Astrocyte (in vitro differentiated cells and primary cell): ENCODE measurements around the gene HNRNPA0. TPM values are rescaled to one million over a fixed set of nuclear protein-coding genes. Genes with fewer than 3 reads are reported as not detected.
"Not testable (repeated sequence)": the region's sequence is repeated elsewhere in the genome, so short reads cannot be mapped to it uniquely, and the experiment has no call there.

Experiments used
- DNase-seq: peaks from one replicate; pipeline ENCODE4 v3.0.0-alpha.2; 2010; ENCODE audit warnings: low read depth
- FAIRE-seq: peaks from 2 replicates; lab custom pipeline; 2011; peaks lifted over from hg19 to GRCh38; lab: Jason Lieb, UNC
- H2AFZ ChIP-seq: 2 replicates; pipeline ENCODE4 v1.6.0; 2012; ENCODE audit warnings: low read depth, low read length, inconsistent platforms
- H3K27ac ChIP-seq: 2 replicates; pipeline ENCODE4 v1.5.1; 2011; ENCODE audit warnings: low read depth, low read length, inconsistent platforms
- H3K27me3 ChIP-seq: 2 replicates; pipeline ENCODE4 v1.6.0; 2011; ENCODE audit warnings: low read length, inconsistent platforms; ENCODE audit not compliant: insufficient read depth
- H3K36me3 ChIP-seq: 2 replicates; pipeline ENCODE4 v1.5.1; 2011; ENCODE audit warnings: low read length, inconsistent platforms; ENCODE audit not compliant: insufficient read depth
- H3K4me1 ChIP-seq: 2 replicates; pipeline ENCODE4 v1.5.1; 2011; ENCODE audit warnings: low read length, inconsistent platforms; ENCODE audit not compliant: insufficient read depth
- H3K4me2 ChIP-seq: 2 replicates; pipeline ENCODE4 v1.6.0; 2012; ENCODE audit warnings: low read length, inconsistent platforms
- H3K4me3 ChIP-seq: 2 replicates; pipeline ENCODE4 v1.5.1; 2011; ENCODE audit warnings: low read depth, mild to moderate bottlenecking, low read length, inconsistent platforms; ENCODE audit not compliant: insufficient read depth
- H3K79me2 ChIP-seq: 2 replicates; pipeline ENCODE4 v1.6.0; 2012; ENCODE audit warnings: mild to moderate bottlenecking, low read length, inconsistent platforms; ENCODE audit not compliant: insufficient read depth
- H3K9ac ChIP-seq: 2 replicates; pipeline ENCODE4 v1.6.0; 2012; ENCODE audit warnings: mild to moderate bottlenecking, low read length, inconsistent platforms
- H3K9me3 ChIP-seq: 2 replicates; pipeline ENCODE4 v1.5.1; 2012; ENCODE audit warnings: low read depth, mild to moderate bottlenecking, low read length, inconsistent platforms; ENCODE audit not compliant: insufficient read depth
- H4K20me1 ChIP-seq: 2 replicates; pipeline ENCODE4 v1.6.0; 2012; ENCODE audit warnings: low read length, inconsistent platforms; ENCODE audit not compliant: insufficient read depth
- H3K27ac Mint-ChIP-seq: one replicate; pipeline ENCODE4 v1.8.0; 2021; ENCODE audit warnings: mild to moderate bottlenecking, mixed read lengths; ENCODE audit not compliant: unreplicated experiment
- H3K27me3 Mint-ChIP-seq: one replicate; pipeline ENCODE4 v1.8.0; 2021; ENCODE audit warnings: low read depth, mixed read lengths; ENCODE audit not compliant: unreplicated experiment
- H3K36me3 Mint-ChIP-seq: one replicate; pipeline ENCODE4 v1.8.0; 2021; ENCODE audit warnings: low read depth, mixed read lengths; ENCODE audit not compliant: unreplicated experiment
- H3K4me1 Mint-ChIP-seq: one replicate; pipeline ENCODE4 v1.8.0; 2021; ENCODE audit warnings: low read depth, mixed read lengths; ENCODE audit not compliant: unreplicated experiment
- H3K4me3 Mint-ChIP-seq: one replicate; pipeline ENCODE4 v1.8.0; 2021; ENCODE audit warnings: mild to moderate bottlenecking, moderate library complexity, mixed read lengths; ENCODE audit not compliant: unreplicated experiment
- H3K9me3 Mint-ChIP-seq: one replicate; pipeline ENCODE4 v1.8.0; 2021; ENCODE audit warnings: mild to moderate bottlenecking, mixed read lengths; ENCODE audit not compliant: unreplicated experiment
- EZH2 ChIP-seq: IDR thresholded peaks from 2 replicates; pipeline ENCODE4 v1.6.1; 2012; ENCODE audit warnings: mild to moderate bottlenecking, low read length, inconsistent platforms; ENCODE audit not compliant: insufficient read depth
- total RNA-seq: library from RNA; stranded (reverse); gene quantifications from 2 replicates; pipeline ENCODE4 v1.2.1, GENCODE V29; 2021
- TF ChIP-seq, protein P1 (sequence below): IDR thresholded peaks from 2 replicates; pipeline ENCODE4 v1.5.1; 2011; ENCODE audit warnings: low read depth, mild to moderate bottlenecking, inconsistent platforms, low read length, moderate library complexity; ENCODE audit not compliant: insufficient read depth

The HNRNPA0 gene
- total RNA-seq, 1 donor from 2014 or later, result 29.5 TPM

GRCh38 chr5:137792303-137792702 is 38.1 kb upstream of the HNRNPA0 start:
- no peak overlapping the region for H3K4me2 ChIP-seq
- H3K27me3 ChIP-seq, result no peaks in the 10 kb centered on the region
- H3K36me3 Mint-ChIP-seq, result no peaks in the 10 kb centered on the region
- H3K27ac Mint-ChIP-seq, result no peak overlapping the region
- H3K27ac ChIP-seq, result no peak overlapping the region
- no peaks in the 10 kb centered on the region for H3K27me3 Mint-ChIP-seq
- DNase-seq (no peak), FAIRE-seq (no peak)
- no peaks in the 10 kb centered on the region for H3K4me1 Mint-ChIP-seq
- no peaks in the 10 kb centered on the region for H3K36me3 ChIP-seq
- H4K20me1 ChIP-seq, result no peaks in the 10 kb centered on the region
- no peaks in the 10 kb centered on the region for H3K9me3 ChIP-seq
- H3K9me3 Mint-ChIP-seq, result peaks cover 2% of the 10 kb centered on the region
- no peak overlapping the region for H3K4me3 ChIP-seq
- H3K79me2 ChIP-seq, result no peaks in the 10 kb centered on the region
- H3K4me1 ChIP-seq, result no peaks in the 10 kb centered on the region
- no peak overlapping the region for H3K4me3 Mint-ChIP-seq
- no peak for TF ChIP-seq EZH2
- TF ChIP-seq, protein P1, sequence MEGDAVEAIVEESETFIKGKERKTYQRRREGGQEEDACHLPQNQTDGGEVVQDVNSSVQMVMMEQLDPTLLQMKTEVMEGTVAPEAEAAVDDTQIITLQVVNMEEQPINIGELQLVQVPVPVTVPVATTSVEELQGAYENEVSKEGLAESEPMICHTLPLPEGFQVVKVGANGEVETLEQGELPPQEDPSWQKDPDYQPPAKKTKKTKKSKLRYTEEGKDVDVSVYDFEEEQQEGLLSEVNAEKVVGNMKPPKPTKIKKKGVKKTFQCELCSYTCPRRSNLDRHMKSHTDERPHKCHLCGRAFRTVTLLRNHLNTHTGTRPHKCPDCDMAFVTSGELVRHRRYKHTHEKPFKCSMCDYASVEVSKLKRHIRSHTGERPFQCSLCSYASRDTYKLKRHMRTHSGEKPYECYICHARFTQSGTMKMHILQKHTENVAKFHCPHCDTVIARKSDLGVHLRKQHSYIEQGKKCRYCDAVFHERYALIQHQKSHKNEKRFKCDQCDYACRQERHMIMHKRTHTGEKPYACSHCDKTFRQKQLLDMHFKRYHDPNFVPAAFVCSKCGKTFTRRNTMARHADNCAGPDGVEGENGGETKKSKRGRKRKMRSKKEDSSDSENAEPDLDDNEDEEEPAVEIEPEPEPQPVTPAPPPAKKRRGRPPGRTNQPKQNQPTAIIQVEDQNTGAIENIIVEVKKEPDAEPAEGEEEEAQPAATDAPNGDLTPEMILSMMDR, result no peak
- no peak overlapping the region for H2AFZ ChIP-seq
- no peak overlapping the region for H3K9ac ChIP-seq

DNA sequence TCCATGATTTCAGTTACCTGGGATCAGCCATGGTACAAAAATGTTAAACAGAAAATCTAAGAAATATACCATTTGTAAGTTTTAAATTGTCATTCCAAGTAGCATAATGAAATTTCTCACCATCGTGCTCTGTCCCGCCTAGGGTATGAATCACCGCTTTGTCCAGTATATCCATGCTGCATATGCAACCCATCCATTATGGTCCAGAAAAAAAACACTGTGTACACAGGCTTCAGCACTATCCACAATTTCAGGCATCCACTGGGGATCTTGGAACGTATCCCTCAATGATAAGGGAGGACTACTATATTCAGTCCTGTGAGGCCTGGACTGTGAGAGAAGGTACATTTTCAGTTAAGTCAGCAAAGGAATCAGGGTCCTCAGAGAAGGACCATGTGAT is 37.6 kb upstream of the HNRNPA0 start:
- peaks cover 2% of the 10 kb centered on the region for H3K9me3 Mint-ChIP-seq
- H3K4me1 Mint-ChIP-seq, result no peaks in the 10 kb centered on the region
- no peaks in the 10 kb centered on the region for H3K27me3 Mint-ChIP-seq
- no peaks in the 10 kb centered on the region for H3K36me3 Mint-ChIP-seq
- H3K27ac Mint-ChIP-seq, result no peak overlapping the region
- H3K9ac ChIP-seq, result no peak overlapping the region
- no peaks in the 10 kb centered on the region for H3K4me1 ChIP-seq
- H3K4me3 Mint-ChIP-seq, result no peak overlapping the region
- no peaks in the 10 kb centered on the region for H3K36me3 ChIP-seq
- H4K20me1 ChIP-seq, result no peaks in the 10 kb centered on the region
- H3K9me3 ChIP-seq, result no peaks in the 10 kb centered on the region
- FAIRE-seq, result no peak
- H2AFZ ChIP-seq, result no peak overlapping the region
- H3K27ac ChIP-seq, result no peak overlapping the region
- H3K4me3 ChIP-seq, result no peak overlapping the region
- H3K79me2 ChIP-seq, result no peaks in the 10 kb centered on the region
- no peaks in the 10 kb centered on the region for H3K27me3 ChIP-seq
- H3K4me2 ChIP-seq, result no peak overlapping the region
- DNase-seq, result no peak
- no peak for TF ChIP-seq EZH2
- TF ChIP-seq, protein P1, result no peak

DNA sequence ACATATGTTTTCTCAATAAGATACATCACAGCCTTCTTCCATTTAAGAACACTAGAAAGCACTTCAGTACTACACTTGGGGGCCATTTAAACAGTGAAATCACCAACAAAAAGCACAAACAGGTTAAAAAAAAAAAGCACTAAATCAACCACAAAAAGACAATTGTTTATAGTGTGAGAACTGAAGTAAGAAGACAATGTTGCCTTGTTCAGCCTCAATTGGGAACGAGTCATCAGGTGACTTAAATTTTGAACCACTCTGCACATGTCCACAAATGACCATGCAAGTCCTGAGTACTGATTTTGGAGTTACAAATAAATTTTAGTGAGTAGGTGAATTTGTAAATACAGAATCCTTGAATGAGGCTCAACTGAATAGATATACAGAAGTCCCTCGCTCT is 37.2 kb upstream of the HNRNPA0 start:
- Mint-ChIP-seq H3K4me1 (no peaks in the 10 kb centered on the region), H3K9me3 (peaks cover 4% of the 10 kb centered on the region), H3K36me3 (no peaks in the 10 kb centered on the region), H3K27ac (no peak overlapping the region), H3K4me3 (no peak overlapping the region), H3K27me3 (peaks cover 4% of the 10 kb centered on the region)
- H3K4me2 ChIP-seq, result no peak overlapping the region
- H3K27me3 ChIP-seq, result no peaks in the 10 kb centered on the region
- TF ChIP-seq, protein P1, result no peak
- no peak for TF ChIP-seq EZH2
- no peaks in the 10 kb centered on the region for H3K36me3 ChIP-seq
- no peak overlapping the region for H3K27ac ChIP-seq
- FAIRE-seq, result no peak
- H3K4me1 ChIP-seq, result no peaks in the 10 kb centered on the region
- H2AFZ ChIP-seq, result no peak overlapping the region
- no peaks in the 10 kb centered on the region for H3K9me3 ChIP-seq
- no peaks in the 10 kb centered on the region for H3K79me2 ChIP-seq
- H3K4me3 ChIP-seq, result no peak overlapping the region
- H3K9ac ChIP-seq, result no peak overlapping the region
- H4K20me1 ChIP-seq, result no peaks in the 10 kb centered on the region
- DNase-seq, result no peak

DNA sequence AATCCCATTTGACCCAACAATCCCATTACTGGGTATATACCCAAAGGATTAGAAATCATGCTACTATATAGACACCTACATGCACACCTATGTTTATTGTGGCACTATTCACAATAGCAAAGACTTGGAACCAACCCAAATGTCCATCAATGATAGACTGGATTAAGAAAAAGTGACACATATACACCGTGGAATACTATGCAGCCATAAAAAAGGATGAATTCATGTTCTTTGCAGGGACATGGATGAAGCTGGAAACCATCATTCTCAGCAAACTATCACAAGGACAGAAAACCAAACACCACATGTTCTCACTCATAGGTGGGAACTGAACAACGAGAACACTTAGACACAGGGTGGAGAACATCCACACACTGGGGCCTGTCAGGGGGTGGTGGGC is 34.4 kb upstream of the HNRNPA0 start:
- not testable (repeated sequence) for H3K4me1 Mint-ChIP-seq, FAIRE-seq, H3K27me3 Mint-ChIP-seq

More for the DNA sequence above, 34.4 kb upstream of the HNRNPA0 start:
- H3K4me3 ChIP-seq, H3K27ac ChIP-seq, H3K4me1 ChIP-seq, H3K4me3 Mint-ChIP-seq, H3K27ac Mint-ChIP-seq, H3K9me3 Mint-ChIP-seq, H3K79me2 ChIP-seq, H2AFZ ChIP-seq, H3K9ac ChIP-seq, H3K36me3 Mint-ChIP-seq, H3K9me3 ChIP-seq, H3K36me3 ChIP-seq, H3K4me2 ChIP-seq, H4K20me1 ChIP-seq, H3K27me3 ChIP-seq, DNase-seq: not testable (repeated sequence)
